Measurements from ENCODE around the gene CCDC146.
"Not testable (repeated sequence)": the region's sequence is repeated elsewhere in the genome, so short reads cannot be mapped to it uniquely, and the experiment has no call there.

Gene CCDC146

DNA sequence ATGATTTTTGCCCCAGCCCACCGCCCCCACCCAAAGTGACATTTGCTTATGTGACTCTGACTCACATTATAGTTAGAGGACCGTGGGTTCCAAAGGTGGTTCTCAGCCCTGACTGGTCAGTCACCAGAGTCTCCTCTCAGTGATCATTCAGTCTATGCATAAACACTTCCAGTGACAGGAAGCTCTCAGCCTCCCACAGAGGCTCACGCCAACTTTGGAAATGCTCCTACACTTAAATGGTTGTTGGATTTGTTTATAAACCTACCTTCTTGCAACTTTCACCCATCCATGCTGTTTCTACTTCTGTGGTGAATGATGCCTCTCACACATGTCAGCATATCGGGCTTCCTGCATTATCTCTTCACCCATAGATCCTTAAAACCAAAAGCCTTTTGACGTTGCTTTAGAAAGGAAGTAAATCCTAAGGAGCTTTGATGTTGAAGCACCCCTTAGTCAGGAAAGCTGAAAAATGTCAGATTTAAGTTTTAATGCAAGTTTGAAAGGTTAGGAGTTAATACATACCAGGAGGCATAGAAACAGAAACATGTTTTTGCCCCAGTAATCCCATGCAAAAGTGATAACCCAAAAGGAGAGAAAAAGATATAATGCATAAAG, 123.7 kb downstream of the CCDC146 start:
- DNase-seq (ENCODE audit: low read depth, low spot score), result no peak

DNA sequence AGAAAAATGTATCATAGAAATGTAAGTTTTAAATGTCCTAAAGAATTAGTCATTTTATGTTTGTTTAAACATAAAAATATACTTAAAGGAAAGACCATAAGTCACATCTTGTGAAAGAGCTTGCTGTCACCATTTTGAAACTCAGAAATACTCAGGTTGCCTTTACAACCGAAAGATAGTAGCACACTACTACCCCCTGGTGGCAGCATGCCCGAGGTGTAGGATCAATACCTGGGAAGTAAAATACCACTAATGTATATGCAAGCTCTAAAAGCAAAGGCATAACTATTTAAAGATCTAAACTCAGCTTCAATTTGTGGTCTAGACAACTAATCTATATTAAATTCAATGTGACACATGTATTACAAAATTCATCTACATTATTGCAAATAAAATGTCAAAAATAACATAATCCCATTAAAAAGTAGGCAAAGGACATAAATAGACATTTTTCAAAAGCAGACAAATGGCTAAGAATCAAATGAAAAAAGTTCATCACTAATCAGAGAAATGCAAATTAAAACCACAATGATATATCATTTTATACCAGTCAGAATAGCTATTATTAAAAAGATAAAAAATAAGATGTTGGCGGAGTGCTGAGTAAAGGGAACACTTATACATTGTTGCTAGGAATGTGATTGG, 124.9 kb downstream of the CCDC146 start:
- peak; percentile 42 for DNase-seq (ENCODE audit: low read depth, low spot score)

DNA sequence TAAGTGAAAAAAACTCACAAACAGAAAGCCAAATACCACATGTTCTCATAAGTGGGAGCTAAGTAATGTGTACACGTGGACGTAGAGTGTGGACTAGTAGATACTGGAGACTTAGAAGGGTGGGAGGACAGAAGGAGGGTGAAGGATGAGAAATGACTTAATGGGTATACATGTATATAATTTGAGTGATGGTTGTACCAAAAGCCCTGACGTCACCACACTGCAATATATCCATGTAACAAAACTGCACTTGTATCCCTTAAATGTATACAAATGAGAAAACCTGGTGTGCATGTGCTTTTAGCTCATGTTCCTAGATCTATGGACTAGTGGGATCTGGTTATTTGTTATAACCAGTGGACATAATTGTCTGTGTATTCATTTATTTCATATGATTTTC, 125.7 kb downstream of the CCDC146 start:
- DNase-seq (ENCODE audit: low read depth, low spot score), result no peak

DNA sequence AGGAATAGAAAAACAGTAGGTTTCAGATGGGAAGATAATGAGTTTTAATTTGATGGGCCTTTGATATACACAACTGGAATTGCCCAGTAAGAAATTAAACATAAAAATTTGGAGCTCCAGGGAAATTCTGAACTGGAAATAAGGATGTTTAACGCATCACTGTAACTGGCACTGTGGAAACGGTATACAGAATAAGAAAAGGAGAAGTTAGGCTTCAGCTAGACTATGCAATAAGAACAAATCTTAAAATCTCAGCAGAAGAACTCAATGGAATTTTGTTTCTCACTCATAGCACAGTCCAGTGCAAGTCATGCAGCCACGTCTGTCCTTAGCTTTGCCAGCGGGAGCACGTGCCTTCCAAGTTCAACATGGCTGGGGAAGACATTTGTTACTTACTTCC, 130.1 kb downstream of the CCDC146 start:
- no peak for DNase-seq (ENCODE audit: low read depth, low spot score)

DNA sequence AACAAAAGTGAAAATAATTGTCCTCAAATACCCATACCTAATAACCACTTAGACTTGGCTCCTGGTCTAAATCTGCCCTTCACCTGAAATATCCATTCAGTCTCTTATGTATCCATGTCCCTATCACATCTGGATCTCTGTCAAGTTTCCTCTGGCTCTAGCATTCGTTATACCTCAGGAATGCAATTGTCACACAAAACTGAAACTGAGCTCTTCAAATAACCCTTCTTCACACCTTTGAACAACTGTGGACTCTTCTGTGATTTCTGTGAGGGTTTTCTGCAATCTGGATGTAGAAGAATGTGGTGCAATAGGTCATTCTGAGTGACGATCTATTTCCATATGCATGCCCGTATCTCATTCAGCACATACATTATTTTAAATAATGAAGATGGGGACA, 130.7 kb downstream of the CCDC146 start:
- no peak for DNase-seq (ENCODE audit: low read depth, low spot score)

GRCh38 chr7:77254429-77254828, 132.0 kb downstream of the CCDC146 start:
- no peak for DNase-seq (ENCODE audit: low read depth, low spot score)

DNA sequence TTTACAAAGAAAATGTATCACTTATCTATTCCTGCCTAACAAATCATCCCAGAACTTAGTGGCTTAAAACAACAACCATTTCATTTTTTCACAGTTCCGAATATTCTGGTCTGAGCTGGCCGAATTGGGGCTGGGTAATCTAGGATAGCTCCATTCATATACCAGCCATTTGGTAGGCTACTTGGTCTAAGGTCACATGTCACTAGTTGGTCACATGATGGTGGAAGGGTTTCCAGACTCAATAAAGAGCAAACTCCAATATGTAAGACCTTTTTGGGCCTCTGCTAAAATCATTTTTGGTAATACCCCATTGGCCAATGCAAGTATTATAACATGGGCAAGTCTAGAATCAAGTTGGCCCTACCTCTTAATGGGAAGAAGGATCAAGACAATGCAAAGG, 132.5 kb downstream of the CCDC146 start:
- DNase-seq (ENCODE audit: low read depth, low spot score), result no peak

GRCh38 chr7:77258014-77258413, 135.6 kb downstream of the CCDC146 start:
- no peak for DNase-seq (ENCODE audit: low read depth, low spot score)

DNA sequence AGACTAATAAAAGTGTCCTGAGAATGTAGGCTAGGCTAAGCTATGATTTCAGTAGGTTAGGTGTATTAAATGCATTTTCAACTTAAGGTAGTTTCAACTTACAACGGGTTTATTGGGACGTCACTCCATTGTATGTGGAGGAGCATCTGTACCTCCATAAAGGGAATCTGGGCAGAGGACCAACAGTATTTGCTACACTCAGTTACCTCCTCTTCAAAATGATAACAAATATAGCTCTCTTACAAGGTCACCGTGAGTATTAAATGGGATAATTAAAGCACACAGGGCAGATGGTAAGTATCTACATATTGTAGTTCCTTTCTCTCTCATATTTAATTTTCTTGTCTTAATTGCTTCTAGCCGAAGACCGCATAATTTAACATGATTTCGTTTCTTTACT, 136.2 kb downstream of the CCDC146 start:
- no peak for DNase-seq (ENCODE audit: low read depth, low spot score)

GRCh38 chr7:77262316-77262715, 139.9 kb downstream of the CCDC146 start:
- no peak for DNase-seq (ENCODE audit: low read depth, low spot score)

- DNase-seq (ENCODE audit: low read depth, low spot score), result no peak
These were observed 143.3 kb downstream of the CCDC146 start for GRCh38 chr7:77265666-77266065.

DNA sequence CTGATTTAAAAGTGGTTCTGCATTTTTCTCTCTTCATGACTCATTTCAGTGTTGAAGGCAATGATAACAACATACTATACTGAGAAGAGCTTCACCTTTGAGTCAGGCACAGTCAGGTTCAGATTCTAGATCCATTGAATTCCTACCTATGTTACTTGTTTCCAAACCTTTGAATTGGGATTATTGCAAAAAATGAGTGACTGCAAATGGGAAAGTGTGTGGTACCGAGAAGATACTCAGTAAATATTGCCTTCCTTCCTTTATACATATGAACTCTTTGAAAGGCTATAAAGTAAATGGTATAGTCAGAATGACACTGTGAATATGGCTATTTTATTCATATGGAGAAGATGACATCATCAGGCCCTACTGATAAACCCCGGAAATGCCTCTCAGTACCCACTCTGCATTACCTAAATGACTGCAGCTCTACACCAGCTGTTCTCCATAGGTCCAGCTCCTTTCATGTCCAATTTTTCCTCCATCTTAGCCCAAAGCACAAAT, 143.9 kb downstream of the CCDC146 start:
- DNase-seq (ENCODE audit: low read depth, low spot score), result no peak

DNA sequence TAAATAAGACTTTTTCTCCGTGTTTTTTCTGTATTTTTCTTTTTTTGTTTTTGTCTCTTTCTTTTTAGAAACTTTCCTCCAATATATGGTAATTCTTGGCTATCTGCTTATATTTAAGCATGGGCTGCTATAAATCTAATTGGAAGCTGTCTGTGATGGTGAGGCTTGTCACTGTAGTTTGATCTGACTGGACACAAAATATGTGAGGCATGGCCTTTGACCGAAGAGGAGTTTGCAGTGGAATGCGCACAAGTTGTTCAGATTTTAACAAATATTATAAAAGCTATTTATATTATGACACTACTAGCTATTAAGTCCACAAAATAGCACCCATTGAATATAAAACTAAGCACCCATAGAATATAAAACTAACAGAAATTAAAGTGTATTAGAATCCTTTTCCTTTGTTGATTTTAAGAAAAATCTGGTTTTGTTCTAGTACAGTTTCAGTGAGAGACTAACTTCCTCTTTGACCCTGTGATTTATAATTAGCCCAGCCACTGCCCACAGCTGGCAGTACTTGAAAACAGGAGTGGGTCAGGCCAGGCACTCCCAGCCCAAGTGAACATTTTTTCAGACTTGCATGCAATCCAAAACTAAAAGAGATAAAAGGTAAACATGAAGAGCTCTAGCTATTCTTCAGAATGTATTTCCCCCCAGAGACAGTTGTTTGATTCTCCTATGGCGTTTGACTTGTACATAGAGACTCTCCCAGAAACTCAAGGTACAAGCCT, 147.1 kb downstream of the CCDC146 start:
- no peak for DNase-seq (ENCODE audit: low read depth, low spot score)

DNA sequence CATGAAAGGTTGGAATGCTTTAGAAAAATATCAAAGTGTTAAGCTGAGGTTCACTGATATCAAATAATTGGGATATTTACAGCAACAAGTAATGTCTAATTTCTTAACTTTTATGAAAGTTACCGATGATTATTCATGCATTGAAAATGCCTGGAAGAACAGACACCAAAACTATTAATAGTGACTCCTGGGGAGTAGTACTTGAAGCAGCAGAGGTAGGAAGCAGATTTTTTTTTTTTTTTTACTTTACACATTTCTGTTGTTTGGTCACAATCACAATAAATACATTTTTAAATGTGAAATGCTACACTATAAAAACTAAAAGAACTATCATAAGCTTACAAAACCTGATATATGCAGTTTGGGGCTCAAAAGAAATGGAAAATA, 147.7 kb downstream of the CCDC146 start:
- no peak for DNase-seq (ENCODE audit: low read depth, low spot score)

DNA sequence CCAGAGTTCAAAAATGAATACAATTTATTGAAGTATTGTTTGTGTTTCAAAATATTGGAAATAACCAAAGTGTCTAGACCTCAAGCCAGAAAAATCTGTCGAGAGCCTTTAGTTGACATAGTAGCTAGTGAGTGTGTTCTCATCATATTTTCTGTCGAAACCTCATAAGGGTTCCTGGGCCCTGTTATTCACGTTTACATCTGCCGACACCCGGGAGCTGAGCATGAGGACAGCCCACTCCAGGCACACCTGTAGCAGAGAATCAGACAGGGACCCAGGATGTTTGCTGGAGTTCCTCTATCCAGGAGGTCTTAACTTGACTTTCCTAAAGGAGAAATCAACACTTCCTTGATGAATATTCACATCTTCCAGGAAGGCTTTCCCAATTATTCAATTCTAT, 149.4 kb downstream of the CCDC146 start:
- no peak for DNase-seq (ENCODE audit: low read depth, low spot score)

DNA sequence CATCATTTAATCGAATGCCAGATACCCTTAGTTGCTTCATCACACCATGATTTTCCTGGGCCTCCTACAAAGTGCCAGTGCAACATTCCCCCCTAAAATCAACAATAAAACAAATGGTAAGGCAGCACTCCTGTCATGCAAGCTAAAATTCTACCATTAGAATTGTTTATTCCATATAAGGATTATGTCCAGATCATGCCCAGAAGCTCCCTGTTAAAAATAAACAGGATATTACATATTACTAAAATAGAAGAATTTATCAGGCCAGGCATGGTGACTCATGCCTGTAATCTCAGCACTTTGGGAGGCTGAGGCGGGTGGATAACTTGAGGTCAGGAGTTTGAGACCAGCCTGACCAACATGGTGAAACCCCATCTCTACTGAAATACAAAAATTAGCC, 153.2 kb downstream of the CCDC146 start:
- DNase-seq (ENCODE audit: low read depth, low spot score), result not testable (repeated sequence)

- no peak for DNase-seq (ENCODE audit: low read depth, low spot score)
These were observed 153.7 kb downstream of the CCDC146 start for GRCh38 chr7:77276120-77276519.

- DNase-seq (ENCODE audit: low read depth, low spot score), result no peak
These were observed 159.5 kb downstream of the CCDC146 start for GRCh38 chr7:77281780-77282478.

DNA sequence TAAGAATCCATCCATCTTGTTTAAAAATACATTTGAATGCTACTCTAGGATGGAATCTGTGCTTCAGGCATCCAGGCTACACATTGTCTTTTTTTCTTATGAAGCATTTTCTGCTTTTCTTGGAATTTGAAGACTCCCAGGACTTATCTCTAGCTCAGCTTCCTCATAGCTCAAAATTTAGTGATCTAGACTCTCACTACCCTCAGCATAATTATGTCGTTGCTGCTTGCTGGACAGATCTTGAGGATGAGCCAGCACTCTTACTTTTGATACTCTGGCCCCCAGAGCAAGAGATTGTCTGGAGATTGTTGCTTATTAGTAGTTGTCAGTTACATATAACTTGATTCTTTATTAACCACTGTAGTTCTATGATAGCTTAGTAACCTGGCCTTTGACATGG, 160.5 kb downstream of the CCDC146 start:
- no peak for DNase-seq (ENCODE audit: low read depth, low spot score)

- no peak for DNase-seq (ENCODE audit: low read depth, low spot score)
These were observed 161.6 kb downstream of the CCDC146 start for GRCh38 chr7:77284005-77284404.

DNA sequence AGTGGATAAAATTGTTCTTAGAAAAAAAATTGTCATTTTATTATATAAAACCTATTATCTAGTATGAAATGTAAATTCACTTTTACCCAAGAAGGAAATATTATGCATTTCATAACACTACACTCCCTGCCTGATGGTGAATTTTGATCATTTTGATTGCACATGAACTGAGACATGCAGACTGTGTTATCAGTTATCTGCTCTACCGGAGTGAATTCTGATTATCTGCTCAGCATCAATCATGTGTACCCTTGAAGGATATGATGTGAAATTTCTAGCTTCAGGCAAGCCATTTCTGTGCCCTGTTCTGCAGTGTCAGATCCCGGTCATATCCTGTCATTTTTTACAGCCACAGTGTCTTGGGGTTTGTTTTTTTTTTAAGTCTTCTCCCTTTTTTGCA, 162.2 kb downstream of the CCDC146 start:
- DNase-seq (ENCODE audit: low read depth, low spot score), result no peak

DNA sequence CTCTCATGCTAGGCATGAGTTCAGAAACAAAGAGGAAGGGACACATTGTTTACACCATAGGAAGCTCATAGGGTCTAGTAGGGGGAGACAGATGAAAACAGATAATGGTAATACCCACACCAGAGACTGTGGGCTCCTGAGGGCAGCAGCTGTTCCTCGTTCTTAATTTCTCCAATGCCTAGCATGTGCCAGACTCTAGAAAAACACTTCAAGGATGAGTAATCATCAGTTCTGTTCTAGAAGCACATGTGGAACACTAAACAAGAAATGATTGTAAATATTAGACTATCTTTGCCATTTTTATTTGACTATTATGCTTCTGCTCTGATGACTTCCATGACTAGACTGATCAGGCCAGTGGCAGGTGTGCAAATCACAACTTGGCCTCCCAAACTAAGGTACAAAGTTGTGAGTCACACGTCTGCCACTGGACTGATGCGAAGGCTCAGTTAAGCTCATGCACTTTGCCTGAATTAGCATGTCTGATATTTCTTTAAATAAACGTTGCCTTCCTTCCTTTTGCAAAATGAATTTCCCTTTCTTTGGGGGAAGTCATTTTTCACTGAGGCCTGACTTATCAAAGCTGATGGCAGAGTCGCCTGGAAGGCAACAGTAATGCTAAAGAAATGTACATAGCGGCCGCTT, 166.4 kb downstream of the CCDC146 start:
- no peak for DNase-seq (ENCODE audit: low read depth, low spot score)
